GM12878 (cell line): Measurements from ENCODE around the gene LRIT3. TPM values are rescaled to one million over a fixed set of nuclear protein-coding genes. Genes with fewer than 3 reads are reported as not detected.

ENCODE experiments used
- ATAC-seq: fragments of 200-7000 bp; cut with Tn5 transposase; 3 replicates; pipeline ENCODE4 v1.9.1; 2020; ENCODE audit warnings: mild to moderate bottlenecking, moderate library complexity
- BruUV-seq: library from RNA; stranded (reverse); fragments of 400-500 nt; replicated peaks from 2 replicates; lab custom pipeline; 2021; lab: Mats Ljungman, UMichigan
- CTCF ChIA-PET: fragments of 300-600 bp; sonication (Branson Sonifier 250); formaldehyde crosslinking; extraction: SDS; loops from one replicate; lab custom pipeline; 2021; ENCODE audit warnings: inconsistent platforms; lab: Yijun Ruan, JAX
- POLR2A ChIA-PET: fragments of 350-600 bp; formaldehyde crosslinking; extraction: SDS; loops from one replicate; lab custom pipeline; 2021; ENCODE audit warnings: inconsistent platforms; lab: Charles Lee
- RAD21 ChIA-PET: fragments of 300-600 bp; sonication (Branson Sonifier 250); formaldehyde crosslinking; loops from one replicate; lab custom pipeline; 2023; ENCODE audit warnings: antibody characterized with exemption; ENCODE audit not compliant: unreplicated experiment; lab: Charles Lee
- SMC1A ChIA-PET: fragments of 300-600 bp; sonication (Branson Sonifier 250); formaldehyde crosslinking; loops from one replicate; lab custom pipeline; 2023; ENCODE audit not compliant: unreplicated experiment, uncharacterized antibody; lab: Charles Lee
- DNase-seq: peaks from one replicate; pipeline ENCODE4 v3.0.0-alpha.2; 2011; ENCODE audit warnings: low read depth, low spot score
- FAIRE-seq: peaks from 3 replicates; lab custom pipeline; 2011; peaks lifted over from hg19 to GRCh38; lab: Jason Lieb, UNC
- H2AFZ ChIP-seq: 2 replicates; pipeline ENCODE4 v1.6.0; 2011; ENCODE audit warnings: low read depth, low read length, control low read depth; ENCODE audit not compliant: control insufficient read depth
- H3K27ac ChIP-seq: 2 replicates; pipeline ENCODE4 v1.5.1; 2011; ENCODE audit warnings: control low read depth; ENCODE audit not compliant: control insufficient read depth, insufficient read depth
- H3K27me3 ChIP-seq, 2 experiments: replicated peaks in 1 of 2; 2 replicates each; pipeline versions ENCODE4 v1.6.0 to v1.6.1; 2011; ENCODE audit warnings: low read length in 1 of 2; ENCODE audit not compliant: control insufficient read depth in 2 of 2, insufficient read depth in 2 of 2
- H3K36me3 ChIP-seq, 2 experiments: 2 replicates each; pipeline ENCODE4 v1.5.1; 2011; ENCODE audit warnings: low read length in 1 of 2; ENCODE audit not compliant: control insufficient read depth in 2 of 2, insufficient read depth in 2 of 2
- H3K4me1 ChIP-seq: 2 replicates; pipeline ENCODE4 v1.6.1; 2011; ENCODE audit warnings: mild to moderate bottlenecking, low read length, moderate library complexity, mixed read lengths; ENCODE audit not compliant: control insufficient read depth, insufficient read depth
- H3K4me2 ChIP-seq: 2 replicates; pipeline ENCODE4 v1.6.0; 2011; ENCODE audit warnings: control low read depth; ENCODE audit not compliant: control insufficient read depth, insufficient read depth
- H3K4me3 ChIP-seq: fragments of 200-600 bp; sonication (generic); 2 replicates; pipeline ENCODE4 v1.5.1; 2016
- H3K79me2 ChIP-seq: 2 replicates; pipeline ENCODE4 v1.6.0; 2011; ENCODE audit warnings: low read length; ENCODE audit not compliant: control insufficient read depth, insufficient read depth
- H3K9ac ChIP-seq: 2 replicates; pipeline ENCODE4 v1.8.0; 2011; ENCODE audit warnings: low read length, control low read depth, mixed read lengths; ENCODE audit not compliant: control insufficient read depth, insufficient read depth
- H3K9me3 ChIP-seq: replicated peaks from 3 replicates; pipeline ENCODE4 v1.5.1; 2011; ENCODE audit warnings: mild to moderate bottlenecking, low read length; ENCODE audit not compliant: control insufficient read depth, insufficient read depth
- H4K20me1 ChIP-seq: 2 replicates; pipeline ENCODE4 v1.6.0; 2011; ENCODE audit not compliant: control insufficient read depth, insufficient read depth
- BHLHE40 ChIP-seq, 2 experiments: fragments of 450-650 bp in 1 of 2; IDR thresholded peaks; 2 replicates each; pipeline ENCODE4 v1.6.1; 2011 to 2017; ENCODE audit warnings: low read depth in 2 of 2, borderline replicate concordance in 1 of 2, improper control_type of control experiment in 1 of 2, low read length in 1 of 2, mild to moderate bottlenecking in 1 of 2
- BMI1 ChIP-seq: fragments of 450-650 bp; IDR thresholded peaks from 2 replicates; pipeline ENCODE4 v1.6.1; 2016; ENCODE audit warnings: mild to moderate bottlenecking, moderate library complexity, borderline replicate concordance
- CHD1 ChIP-seq: IDR thresholded peaks from 2 replicates; pipeline ENCODE4 v1.6.1; 2012; ENCODE audit warnings: low read depth, low read length, improper control_type of control experiment
- CREB1 ChIP-seq: IDR thresholded peaks from 2 replicates; pipeline ENCODE4 v1.6.1; 2012; ENCODE audit warnings: low read depth, mild to moderate bottlenecking, inconsistent platforms
- E2F4 ChIP-seq: IDR thresholded peaks from 2 replicates; pipeline ENCODE4 v1.6.1; 2012; ENCODE audit warnings: low read depth, low read length, improper control_type of control experiment
- ESRRA ChIP-seq: IDR thresholded peaks from 2 replicates; pipeline ENCODE4 v1.6.1; 2012; ENCODE audit warnings: mild to moderate bottlenecking, low read length, improper control_type of control experiment
- GATAD2B ChIP-seq: fragments of 450-650 bp; conservative IDR thresholded peaks from 2 replicates; pipeline ENCODE4 v1.6.1; 2017; ENCODE audit warnings: low read depth, mild to moderate bottlenecking, moderate library complexity
- JUNB ChIP-seq: IDR thresholded peaks from 2 replicates; pipeline ENCODE4 v1.6.1; 2016; ENCODE audit warnings: antibody characterized with exemption, mild to moderate bottlenecking
- KAT2A ChIP-seq: conservative IDR thresholded peaks from 2 replicates; pipeline ENCODE4 v1.6.1; 2011; ENCODE audit warnings: low read depth, low read length; ENCODE audit not compliant: control insufficient read depth
- MEF2A ChIP-seq: IDR thresholded peaks from 2 replicates; pipeline ENCODE4 v1.6.1; 2011; ENCODE audit warnings: low read depth, mild to moderate bottlenecking, low read length, moderate library complexity; ENCODE audit not compliant: insufficient read depth
- NKRF ChIP-seq: fragments of 450-650 bp; conservative IDR thresholded peaks from 2 replicates; pipeline ENCODE4 v1.6.1; 2017; ENCODE audit warnings: mild to moderate bottlenecking, moderate library complexity
- PAX8 ChIP-seq: fragments of 450-650 bp; IDR thresholded peaks from 2 replicates; pipeline ENCODE4 v1.6.1; 2017; ENCODE audit warnings: mild to moderate bottlenecking, moderate library complexity
- SMC3 ChIP-seq: IDR thresholded peaks from 2 replicates; pipeline ENCODE4 v1.6.1; 2011; ENCODE audit warnings: low read length, improper control_type of control experiment, borderline replicate concordance
- STAT1 ChIP-seq: fragments of 450-650 bp; conservative IDR thresholded peaks from 2 replicates; pipeline ENCODE4 v1.6.1; 2014; ENCODE audit warnings: antibody characterized with exemption, mild to moderate bottlenecking
- SUZ12 ChIP-seq: fragments of 200-600 bp; sonication (generic); IDR thresholded peaks from one replicate; pipeline ENCODE4 v1.6.1; 2018; ENCODE audit warnings: antibody characterized with exemption, mild to moderate bottlenecking; ENCODE audit not compliant: unreplicated experiment
- ZBED1 ChIP-seq: IDR thresholded peaks from 2 replicates; pipeline ENCODE4 v1.6.1; 2016; ENCODE audit warnings: borderline replicate concordance
- ZZZ3 ChIP-seq: IDR thresholded peaks from 2 replicates; pipeline ENCODE4 v1.6.1; 2011; ENCODE audit warnings: low read depth; ENCODE audit not compliant: control insufficient read depth, insufficient read length
- WGBS: methylation state at CpG from one replicate; pipeline ENCODE4 v1.1.6; 2016; ENCODE audit warnings: low lambda C conversion rate; ENCODE audit not compliant: insufficient replicate concordance, insufficient coverage; ENCODE audit errors: missing lambda C conversion rate; 5-methylcytosine and 5-hydroxymethylcytosine counted together
- in situ Hi-C: fragments of 300-500 bp; cut with MboI; formaldehyde crosslinking; loops from 9 replicates; pipeline ENCODE4 v1.14.3; 2018; ENCODE audit warnings: mixed read lengths
- intact Hi-C: fragments of 100-400 bp; cut with micrococcal nuclease; formaldehyde crosslinking; loops from one replicate; pipeline ENCODE4 v1.14.2; 2022; ENCODE audit not compliant: unreplicated experiment
- polyA plus RNA-seq, 11 experiments: library from polyadenylated mRNA; depleted of rRNA in 4 of 11; unstranded in 6 of 11; stranded (reverse) in 5 of 11; fragments of >200 nt; fragmentation: Nextera tagmentation in 4 of 11; fragmentation: Illumina TruSeq in 1 of 11; extraction: Ambion mirVana in 4 of 11; extraction: Trizol in 1 of 11; gene quantifications; 1 replicate in 1 of 11; 2 replicates in 10 of 11; pipeline versions ENCODE4 v1.2.1 to v1.2.3, GENCODE V29; 2011 to 2016; ENCODE audit warnings: inconsistent platforms in 2 of 11, missing spikeins in 2 of 11, low read depth in 1 of 11
- total RNA-seq, 4 experiments: library from RNA; depleted of rRNA in 3 of 4; stranded (reverse); fragments of >200 nt in 3 of 4; fragmentation: Illumina TruSeq in 1 of 4; extraction: Trizol in 1 of 4; gene quantifications; 2 replicates each; pipeline versions ENCODE4 v1.2.1 to v1.2.3, GENCODE V29; 2013 to 2021

LRIT3 gene
- total and polyA plus RNA-seq, 10 of the 15 experiments (the other 5 are each of a cell fraction or from before 2014, with no cell fraction given), result 0.04 to 0.20 (median 0.10) TPM; not detected in 6

- H3K27ac ChIP-seq, result no peak overlapping the region
- no peaks in the 10 kb centered on the region for H4K20me1 ChIP-seq
- in situ Hi-C loops, result no loop called here
- H3K9ac ChIP-seq, result no peak overlapping the region
- H3K9me3 ChIP-seq, result no peaks in the 10 kb centered on the region
- H3K4me1 ChIP-seq, result no peaks in the 10 kb centered on the region
- ATAC-seq (no peak), FAIRE-seq (no peak), DNase-seq (no peak)
- TF ChIP-seq STAT1 (no peak), CHD1 (no peak), PAX8 (no peak), NKRF (no peak), SUZ12 (no peak), ESRRA (no peak), SMC3 (no peak), KAT2A (no peak), ZZZ3 (no peak), BHLHE40 (IDR thresholded peaks at IDR 0.05; ENCODE audit: borderline replicate concordance in 1 of 2, low read depth in 2 of 2, low read length in 1 of 2) (no peak), ZBED1 (no peak), BMI1 (no peak), JUNB (no peak), E2F4 (no peak), CREB1 (no peak), MEF2A (no peak), GATAD2B (no peak)
- no TSS peak for BruUV-seq
- RAD21 ChIA-PET, result no interaction called here
- no peak overlapping the region for H2AFZ ChIP-seq
- SMC1A ChIA-PET, result interaction anchor here (0.9 kb wide), 1 partner anchor 16 kb away, joined by 3 read pairs; no protein-coding TSS in a partner anchor
- 48% methylated on average over 2 of the region's 2 CpGs for WGBS
- intact Hi-C loops, result no loop called here
- H3K4me2 ChIP-seq, result no peak overlapping the region
- H3K27me3 ChIP-seq, result no peaks in the 10 kb centered on the region
- no peak overlapping the region for H3K4me3 ChIP-seq
- H3K79me2 ChIP-seq, result no peaks in the 10 kb centered on the region
- POLR2A ChIA-PET, result no interaction called here
- H3K36me3 ChIP-seq, result no peaks in the 10 kb centered on the region
- CTCF ChIA-PET, result no interaction called here
Observed at GRCh38 chr4:109848501-109848900, 594 bp downstream of the LRIT3 start.
